Measurements from ENCODE around the gene CDH4.

CDH4 gene

GRCh38 chr20:61361501-61361900 is 109.4 kb downstream of the CDH4 start:
- no peak for DNase-seq

DNA sequence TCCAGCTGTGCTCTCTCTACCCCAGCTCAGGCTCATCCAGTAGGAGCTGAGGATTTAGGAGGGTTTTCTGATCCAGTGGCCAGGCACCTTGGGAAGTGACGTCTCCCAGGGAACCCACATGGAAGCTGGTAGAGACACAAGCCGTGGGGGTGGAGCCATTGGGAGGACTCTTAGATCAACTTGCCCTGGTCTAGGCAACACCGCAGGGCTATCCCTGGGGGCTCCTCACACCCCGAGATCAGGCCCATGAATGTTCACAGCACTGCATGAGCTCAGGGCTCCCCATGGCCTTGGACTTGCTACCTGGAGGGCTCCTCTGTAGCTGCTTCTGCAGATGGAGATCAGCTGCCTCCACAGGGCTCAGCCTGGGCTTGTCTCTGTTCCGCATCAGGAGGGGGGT is 112.1 kb downstream of the CDH4 start:
- no peak for DNase-seq

- DNase-seq, result no peak
Measured at GRCh38 chr20:61366914-61367313, 114.9 kb downstream of the CDH4 start.

DNA sequence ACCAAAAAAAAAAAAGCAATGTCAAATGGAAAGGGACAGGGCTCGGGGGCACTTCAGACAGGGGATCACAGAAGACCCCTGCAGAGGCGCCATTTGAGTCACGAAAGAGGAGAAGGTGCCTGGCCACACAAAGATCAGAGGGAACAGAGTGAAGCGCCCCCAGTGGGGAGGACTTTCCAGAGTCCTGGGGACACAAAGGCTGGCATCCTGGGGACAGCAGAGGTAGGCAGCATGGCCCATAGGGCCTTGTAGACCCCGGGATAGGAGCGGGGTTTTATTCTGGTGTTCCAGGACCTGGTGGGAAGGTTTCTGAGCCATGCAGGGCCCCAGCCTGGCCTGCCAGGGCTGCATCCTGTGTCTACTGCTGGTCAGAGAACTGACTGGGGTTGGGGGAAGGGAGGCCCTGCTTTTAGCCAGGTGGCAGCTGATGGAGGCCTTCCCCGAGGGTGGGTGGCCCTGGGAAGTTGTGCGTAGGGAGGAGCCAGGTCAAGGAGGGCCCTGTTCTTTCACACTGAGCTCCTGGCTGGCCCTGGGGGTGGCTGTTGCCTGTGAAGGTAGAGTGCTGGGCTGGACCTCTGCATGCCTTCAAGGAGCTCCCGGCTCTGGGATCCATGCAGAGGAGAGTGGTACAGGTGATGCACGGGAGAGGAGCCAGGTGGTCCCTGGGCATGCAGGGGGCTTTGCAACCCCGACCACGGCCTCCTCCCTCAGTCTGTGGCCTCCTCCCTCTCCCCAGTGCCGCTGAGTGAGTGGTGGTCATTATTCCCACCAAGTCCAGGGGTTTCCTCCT is 117.9 kb downstream of the CDH4 start:
- no peak for DNase-seq

DNA sequence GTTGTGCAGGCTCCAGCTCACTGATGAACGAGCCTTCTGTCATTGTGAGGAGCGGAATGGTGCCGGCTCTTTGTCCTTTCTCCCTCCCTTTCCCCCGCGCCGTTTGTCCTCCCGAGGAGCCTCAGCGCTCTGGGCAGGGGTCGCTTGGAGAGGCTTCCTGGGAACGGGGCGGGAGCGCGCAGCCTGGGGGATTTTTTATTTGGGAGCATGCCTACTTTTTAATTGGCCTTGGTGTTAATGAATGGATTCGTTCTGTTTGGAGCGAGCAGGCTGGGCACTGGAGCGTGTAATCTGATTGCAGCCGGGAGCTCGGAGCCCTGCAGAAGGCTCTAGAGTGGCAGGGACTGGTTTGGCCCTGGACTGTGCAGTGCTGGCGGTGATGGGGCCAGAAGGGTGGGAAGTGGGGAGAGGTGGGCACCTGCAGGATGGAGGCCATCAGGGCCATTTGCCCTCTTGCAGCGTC is 118.8 kb downstream of the CDH4 start:
- DNase-seq, result no peak

GRCh38 chr20:61371501-61372136 is 119.6 kb downstream of the CDH4 start:
- no peak for DNase-seq

- no peak for DNase-seq
Measured at GRCh38 chr20:61372137-61373054, 120.3 kb downstream of the CDH4 start.

DNA sequence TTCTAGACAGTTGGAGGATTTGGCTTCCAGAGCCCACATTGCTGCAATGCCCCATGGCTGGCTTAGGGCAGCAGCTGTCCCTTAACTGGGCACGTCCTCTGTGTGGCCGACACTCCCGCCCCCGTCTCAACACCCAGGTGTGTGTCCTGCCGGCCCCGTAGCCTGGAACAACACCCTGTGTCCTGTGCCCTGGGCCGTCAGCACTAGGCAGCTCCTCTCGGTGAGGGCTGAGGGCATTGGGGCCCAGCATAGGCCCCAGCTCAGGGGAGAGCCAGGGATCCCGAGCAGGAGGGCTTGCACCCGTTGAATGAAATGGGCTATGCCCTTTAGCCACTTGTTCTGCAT is 121.0 kb downstream of the CDH4 start:
- no peak for DNase-seq

DNA sequence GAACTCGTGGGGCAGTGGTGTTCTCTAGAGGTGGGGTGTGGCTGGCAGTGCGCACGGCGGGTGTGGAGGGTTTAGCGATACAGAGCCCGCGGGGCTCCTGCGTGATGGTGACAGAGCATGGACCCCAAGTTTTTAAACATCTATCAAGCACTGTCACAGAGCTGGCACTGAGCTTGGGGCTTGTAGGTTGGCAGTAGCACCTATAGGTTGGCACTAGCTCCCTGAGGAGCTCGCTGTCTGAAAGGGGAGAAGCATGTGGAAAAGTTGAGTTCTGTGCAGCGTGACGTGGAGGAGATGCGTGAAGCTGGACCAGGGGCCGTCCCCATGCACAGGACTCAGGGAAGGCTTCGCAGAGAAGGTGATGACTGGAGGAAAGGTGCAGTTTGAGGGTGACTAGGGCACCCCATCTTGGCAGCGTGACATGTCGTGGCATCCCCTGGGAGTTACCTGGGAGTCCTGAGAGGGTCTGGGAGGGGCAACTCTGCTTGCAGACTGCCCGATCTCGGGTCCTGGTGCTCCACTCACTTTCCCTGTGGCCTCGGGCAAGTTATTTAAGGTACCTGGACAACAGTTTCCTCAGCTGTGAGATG is 122.0 kb downstream of the CDH4 start:
- DNase-seq, result no peak

- DNase-seq, result no peak
Measured at GRCh38 chr20:61376541-61377240, 124.6 kb downstream of the CDH4 start.

DNA sequence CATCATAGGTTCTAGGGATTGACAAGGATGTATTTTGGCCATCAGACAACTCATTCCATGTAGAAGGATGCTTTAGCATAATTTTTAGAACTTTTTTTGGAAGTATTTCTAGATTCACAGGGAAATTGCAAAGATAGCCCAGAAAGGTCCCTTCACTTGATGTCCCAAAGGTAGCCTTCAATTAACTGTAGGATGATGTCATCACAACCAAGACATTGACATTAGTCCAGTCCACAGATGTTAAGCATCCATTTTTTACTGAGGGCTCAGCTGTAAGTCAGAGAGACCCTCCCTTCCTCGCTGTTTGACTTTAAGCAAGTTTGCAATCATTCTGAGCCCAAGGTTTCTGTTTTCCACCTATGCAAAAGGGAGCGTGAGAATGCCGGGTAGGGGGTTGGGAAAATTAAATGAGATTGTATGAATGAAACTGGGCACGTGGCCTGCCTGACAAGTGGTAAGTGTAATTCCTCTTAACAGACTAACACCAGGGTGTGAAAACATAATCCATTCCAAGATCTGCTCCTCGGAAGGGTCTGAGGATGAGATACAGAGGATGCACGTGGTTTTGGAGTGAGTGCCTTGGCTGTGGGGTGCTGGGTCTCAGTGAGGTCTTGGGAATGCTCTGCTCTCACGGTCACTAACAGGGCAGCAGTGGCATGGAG is 126.8 kb downstream of the CDH4 start:
- no peak for DNase-seq

DNA sequence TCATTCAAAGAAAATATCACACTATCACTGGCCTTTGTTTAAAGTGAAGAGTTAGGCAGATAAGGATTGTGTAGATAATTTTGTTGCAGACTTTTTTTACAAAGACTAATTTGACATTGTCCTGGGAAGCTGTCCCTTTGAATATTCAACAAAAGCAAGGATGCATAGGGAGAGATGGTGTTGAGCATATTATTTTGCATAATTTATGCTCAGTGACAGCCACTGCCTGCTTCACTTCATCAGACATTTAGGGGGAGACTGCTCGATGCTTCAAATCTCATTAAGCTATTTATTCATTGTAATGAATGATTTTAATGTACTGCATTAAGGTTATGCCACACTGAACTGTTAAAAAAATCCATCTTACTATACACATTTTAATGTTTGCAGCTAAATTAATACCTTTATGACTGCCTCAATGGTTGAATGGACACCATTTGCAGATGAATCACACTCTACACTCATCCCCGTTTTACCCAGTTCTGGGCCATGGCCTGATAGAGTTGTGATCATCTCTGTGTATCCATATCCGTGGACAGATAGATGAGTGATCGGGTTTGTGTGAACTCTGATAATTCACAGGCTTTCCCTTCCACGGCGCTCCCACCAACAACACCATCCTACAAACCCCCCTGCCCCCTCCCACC is 128.0 kb downstream of the CDH4 start:
- DNase-seq, result no peak

DNA sequence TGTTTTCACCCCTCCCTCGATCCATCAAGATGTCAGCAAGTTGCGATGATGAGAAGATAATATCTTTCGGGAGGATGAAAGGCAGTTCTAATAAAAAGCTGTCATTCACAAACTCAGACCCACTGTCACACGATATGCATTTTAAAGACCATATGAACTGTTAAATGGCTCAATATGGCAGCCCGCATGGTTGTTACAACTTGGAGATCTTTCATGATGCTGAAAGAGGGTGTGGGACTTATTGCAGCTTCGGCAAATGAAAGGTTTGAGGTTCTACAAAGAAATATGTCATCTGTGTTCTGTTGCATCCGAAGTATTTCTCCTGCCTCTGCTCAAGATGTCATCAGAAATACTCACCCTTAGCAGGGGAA is 128.5 kb downstream of the CDH4 start:
- no peak for DNase-seq

GRCh38 chr20:61382194-61382593 is 130.1 kb downstream of the CDH4 start:
- DNase-seq, result no peak

DNA sequence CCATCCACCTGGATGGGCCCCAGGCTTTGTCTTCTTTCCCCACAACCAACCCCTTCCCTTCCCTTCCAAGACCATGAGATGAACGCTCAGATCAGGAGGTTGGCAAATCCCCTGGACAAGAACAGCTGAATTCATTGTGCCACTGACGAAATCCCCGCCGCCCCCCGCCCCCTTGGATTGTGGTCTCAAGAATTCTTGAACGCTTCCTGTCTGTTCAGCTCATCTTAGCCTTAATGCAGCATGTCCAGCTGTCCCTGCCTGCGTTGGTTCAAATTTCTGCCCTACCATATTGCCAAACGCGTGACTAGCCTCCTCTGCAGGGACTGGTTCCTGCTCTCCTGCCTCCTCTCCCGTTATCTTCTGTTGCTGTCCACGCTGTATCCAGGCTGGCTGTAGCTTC is 133.2 kb downstream of the CDH4 start:
- DNase-seq, result no peak

DNA sequence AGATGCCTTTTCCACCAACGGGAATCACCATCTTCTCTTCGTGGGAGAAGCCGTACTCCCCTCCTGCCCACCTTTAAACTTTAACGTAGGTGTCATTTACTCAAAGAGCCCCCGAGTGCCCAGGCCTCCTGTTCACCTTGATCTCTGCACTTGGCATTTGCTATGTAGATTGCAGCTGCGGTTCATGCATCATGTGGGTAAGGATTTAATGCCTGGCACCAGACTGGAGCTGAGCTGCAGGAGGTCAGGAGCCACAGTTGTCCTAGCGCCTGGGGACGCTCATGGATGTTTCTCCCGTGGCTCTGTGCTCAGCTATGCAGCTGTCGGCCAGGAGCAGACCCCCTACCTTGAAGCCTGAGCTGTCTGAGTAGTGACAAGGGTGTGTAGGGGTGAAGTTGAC is 133.7 kb downstream of the CDH4 start:
- DNase-seq, result no peak

DNA sequence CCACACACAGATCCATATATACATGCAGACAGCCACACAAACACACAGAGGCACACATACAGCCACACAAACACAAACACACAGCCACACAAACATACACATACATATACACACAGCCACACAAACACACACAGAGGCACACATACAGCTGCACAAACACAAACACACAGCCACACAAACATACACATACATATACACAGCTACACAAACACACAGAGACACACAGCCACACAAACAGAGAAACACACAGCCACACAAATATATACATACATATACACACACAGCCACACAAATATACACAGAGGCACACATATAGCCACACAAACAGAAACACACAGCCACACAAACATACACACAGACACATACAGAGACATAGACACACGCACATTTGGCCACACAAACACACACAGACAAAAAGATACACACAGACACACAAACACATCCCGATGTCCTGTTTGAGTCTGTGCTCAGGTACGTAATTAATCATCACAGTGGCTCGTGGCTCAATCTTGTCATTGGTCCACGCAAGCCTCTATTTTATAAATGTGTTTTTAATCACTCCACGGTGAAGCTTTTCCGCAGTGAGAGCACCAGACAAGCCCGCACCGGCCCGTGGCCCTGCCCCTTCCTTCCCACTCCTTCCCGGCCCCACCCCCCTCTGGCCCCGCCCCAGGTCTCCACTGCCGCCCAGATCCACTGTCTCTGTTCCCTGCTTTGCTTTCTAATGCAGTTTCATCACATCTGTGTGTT is 135.3 kb downstream of the CDH4 start:
- DNase-seq, result no peak

DNA sequence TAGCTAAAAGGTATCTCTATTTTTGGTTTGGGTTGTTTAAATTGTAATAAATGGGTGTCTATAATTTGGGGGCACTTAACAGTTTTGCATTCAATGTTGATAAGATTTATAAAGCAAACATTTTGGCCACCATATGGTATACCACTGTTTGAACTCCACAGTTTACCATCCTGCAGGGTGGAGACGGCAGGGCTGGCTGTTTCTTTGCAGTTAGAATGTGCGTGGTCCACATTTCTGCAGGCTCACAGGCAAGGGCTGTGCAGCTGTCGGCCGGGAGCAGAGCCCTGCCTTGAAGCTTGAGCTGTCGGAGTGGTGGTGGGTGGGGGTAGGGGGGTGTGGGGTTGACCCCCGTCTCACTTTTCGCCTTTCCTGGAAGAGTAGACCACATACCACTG is 135.9 kb downstream of the CDH4 start:
- DNase-seq, result no peak

DNA sequence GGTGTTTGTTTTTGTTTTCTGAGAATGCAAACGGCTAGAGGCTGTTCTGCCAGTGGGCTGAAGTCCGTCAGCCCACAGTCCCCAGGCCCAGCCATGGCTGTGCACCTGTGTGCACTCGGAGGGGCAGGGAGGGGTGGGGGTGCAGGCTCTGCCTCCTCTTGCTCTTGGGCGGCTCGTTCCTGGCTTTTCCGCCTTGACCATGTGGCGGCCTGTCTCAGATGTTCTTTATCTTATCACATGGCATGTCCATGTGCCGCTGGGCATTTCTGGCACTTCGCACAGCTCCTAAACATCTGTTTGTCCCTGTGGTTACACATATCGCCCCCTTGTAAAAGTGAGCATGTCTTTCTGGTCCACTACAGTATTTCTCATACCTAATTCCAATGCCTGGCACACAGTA is 137.0 kb downstream of the CDH4 start:
- DNase-seq, result no peak

- DNase-seq, result no peak
Measured at GRCh38 chr20:61391185-61391584, 139.1 kb downstream of the CDH4 start.
